ENCODE results near the gene DDX23.
"Not testable (repeated sequence)": the region's sequence is repeated elsewhere in the genome, so short reads cannot be mapped to it uniquely, and the experiment has no call there.

Gene DDX23

DNA sequence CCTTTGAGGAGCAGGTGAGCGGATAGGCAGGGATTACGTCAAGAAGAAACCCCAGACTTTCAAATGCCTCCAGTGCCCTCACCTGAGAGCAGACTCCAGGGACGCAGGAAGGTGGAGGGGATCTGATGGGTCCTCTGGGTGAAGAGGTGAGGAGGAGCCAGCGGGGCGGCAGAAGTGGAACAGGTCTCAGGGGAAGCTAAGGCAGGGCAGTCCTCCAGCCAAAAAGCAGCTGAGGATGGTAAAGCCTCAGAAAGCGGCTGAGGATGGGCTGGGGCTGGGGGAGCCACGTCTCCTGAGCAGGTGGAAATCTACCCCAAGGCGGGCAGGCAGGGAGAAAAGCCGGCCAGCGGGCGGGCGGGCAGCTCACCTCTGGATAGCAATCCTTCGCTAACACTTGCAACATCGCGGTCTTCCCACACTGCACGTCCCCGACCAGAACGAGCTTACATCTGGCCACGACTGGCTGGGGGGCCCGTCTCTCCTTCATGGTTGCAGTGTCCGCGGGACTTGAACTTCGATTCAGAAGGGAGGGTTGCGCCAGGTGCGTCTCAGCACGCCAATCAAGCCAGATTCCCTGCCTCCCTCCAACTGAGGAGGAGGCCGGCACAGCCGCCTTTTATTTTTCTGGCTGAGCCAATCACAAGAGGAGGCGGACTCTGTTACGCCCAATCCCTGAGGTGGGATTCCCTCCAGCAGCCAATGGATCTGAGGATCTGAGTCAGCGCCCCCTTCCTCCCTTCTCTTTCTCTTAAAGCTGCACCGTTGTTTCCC is 13.5 kb upstream of the DDX23 start, which contains the start of gene RND1:
TSS of gene RND1 (minus strand) at position 590 of the 771 bp plus-strand sequence. CDS start at position 487, 103 bp downstream.
- TF ChIP-seq, protein P1, sequence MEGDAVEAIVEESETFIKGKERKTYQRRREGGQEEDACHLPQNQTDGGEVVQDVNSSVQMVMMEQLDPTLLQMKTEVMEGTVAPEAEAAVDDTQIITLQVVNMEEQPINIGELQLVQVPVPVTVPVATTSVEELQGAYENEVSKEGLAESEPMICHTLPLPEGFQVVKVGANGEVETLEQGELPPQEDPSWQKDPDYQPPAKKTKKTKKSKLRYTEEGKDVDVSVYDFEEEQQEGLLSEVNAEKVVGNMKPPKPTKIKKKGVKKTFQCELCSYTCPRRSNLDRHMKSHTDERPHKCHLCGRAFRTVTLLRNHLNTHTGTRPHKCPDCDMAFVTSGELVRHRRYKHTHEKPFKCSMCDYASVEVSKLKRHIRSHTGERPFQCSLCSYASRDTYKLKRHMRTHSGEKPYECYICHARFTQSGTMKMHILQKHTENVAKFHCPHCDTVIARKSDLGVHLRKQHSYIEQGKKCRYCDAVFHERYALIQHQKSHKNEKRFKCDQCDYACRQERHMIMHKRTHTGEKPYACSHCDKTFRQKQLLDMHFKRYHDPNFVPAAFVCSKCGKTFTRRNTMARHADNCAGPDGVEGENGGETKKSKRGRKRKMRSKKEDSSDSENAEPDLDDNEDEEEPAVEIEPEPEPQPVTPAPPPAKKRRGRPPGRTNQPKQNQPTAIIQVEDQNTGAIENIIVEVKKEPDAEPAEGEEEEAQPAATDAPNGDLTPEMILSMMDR (IDR thresholded peaks at IDR 0.05; ENCODE audit: extremely low read depth, insufficient read depth, missing control alignments): no peak

DNA sequence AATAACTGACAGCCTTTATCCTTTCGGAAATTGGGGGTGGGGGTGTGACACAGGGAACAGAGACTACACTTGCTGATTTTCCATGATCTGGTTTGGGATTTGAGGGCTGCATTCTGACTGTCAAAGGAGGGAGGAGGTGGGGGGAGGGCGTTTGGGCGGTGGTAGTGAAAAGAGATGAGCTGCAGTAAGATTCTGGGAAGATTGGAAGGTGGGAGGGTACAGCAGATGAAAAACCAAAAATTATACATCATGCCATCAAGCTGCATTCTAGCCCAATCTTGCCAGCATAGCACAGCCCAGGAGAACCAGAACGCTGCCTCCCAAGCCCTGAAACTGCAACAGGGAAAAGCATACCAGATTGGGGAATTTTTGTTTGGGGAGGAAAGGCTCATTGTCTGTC is 11.3 kb upstream of the DDX23 start:
- in situ Hi-C loops (cut with MboI; ENCODE audit: low pct_unique_long_range_greater_than_20kb, low sequenced_read_pairs, unreplicated experiment): no loop called here
- TF ChIP-seq, protein P1 (IDR thresholded peaks at IDR 0.05; ENCODE audit: extremely low read depth, insufficient read depth, missing control alignments): no peak
- no peak for DNase-seq (ENCODE audit: low spot score)

More for the DNA sequence above, 13.5 kb upstream of the DDX23 start, which contains the start of gene RND1:
- peak; percentile 92 for DNase-seq (ENCODE audit: low spot score)
- in situ Hi-C loops (cut with MboI; ENCODE audit: low pct_unique_long_range_greater_than_20kb, low sequenced_read_pairs, unreplicated experiment): no loop called here

DNA sequence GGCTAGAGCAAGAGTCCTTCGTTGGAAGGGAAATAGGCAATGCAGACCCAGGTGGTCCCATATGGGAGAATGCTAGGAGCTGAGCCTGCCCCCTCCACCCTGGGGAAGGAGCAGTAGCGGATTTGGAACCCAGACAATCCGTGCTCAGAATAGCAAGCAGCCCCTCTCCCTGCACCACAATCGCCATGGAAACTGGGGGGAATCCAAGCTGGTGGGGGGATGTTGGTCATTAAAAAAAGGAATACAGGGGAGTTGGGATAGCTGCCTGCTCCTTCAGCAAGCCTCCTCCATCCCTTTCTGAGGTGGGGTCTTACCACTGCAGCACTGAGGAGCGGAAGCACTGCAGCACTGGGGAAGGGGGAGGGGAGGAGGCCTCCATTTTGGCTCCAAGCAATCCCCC is 10.8 kb upstream of the DDX23 start:
- TF ChIP-seq, protein P1 (IDR thresholded peaks at IDR 0.05; ENCODE audit: extremely low read depth, insufficient read depth, missing control alignments): no peak
- in situ Hi-C loops (cut with MboI; ENCODE audit: low pct_unique_long_range_greater_than_20kb, low sequenced_read_pairs, unreplicated experiment): no loop called here
- no peak for DNase-seq (ENCODE audit: low spot score)

DNA sequence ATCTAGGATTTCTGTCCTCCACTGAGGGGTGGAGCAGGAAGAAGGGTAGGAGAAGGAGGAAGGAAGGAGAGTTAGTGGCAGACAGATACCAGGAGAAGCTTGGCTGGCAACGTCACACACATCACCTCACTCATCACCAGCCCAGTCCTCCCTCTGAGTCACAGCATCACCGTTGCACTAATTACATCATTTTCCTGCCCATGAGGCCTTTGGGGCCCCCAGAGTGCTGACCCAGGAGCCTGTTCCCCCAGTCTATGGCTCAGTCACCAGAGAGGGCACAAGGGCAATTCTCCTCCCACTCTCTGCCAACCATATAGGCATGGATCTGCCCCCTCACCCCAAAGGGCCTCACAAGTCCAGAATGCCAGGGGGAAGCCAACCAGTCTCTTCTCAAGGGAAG is 9.1 kb upstream of the DDX23 start:
- TF ChIP-seq, protein P1 (IDR thresholded peaks at IDR 0.05; ENCODE audit: extremely low read depth, insufficient read depth, missing control alignments): no peak
- in situ Hi-C loops (cut with MboI; ENCODE audit: low pct_unique_long_range_greater_than_20kb, low sequenced_read_pairs, unreplicated experiment): no loop called here
- DNase-seq (ENCODE audit: low spot score): no peak

DNA sequence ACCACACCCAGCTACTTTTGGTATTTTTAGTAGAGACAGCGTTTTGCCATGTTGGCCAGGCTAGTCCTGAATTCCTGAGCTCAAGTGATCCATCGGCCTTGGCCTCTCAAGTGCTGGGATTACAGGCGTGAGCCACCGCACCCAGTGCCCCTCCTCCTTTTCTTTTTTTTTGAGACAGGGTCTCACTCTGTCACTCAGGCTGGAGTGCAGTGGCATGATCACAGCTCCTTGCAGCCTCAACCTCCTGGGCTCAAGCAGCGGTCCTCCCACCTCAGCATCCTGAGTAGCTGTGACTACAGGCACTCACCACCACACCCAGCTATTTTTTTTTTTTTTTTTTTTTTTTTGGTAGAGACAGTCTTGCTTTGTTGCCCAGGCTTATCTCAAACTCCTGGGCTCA is 8.3 kb upstream of the DDX23 start:
- not testable (repeated sequence) for DNase-seq (ENCODE audit: low spot score)

DNA sequence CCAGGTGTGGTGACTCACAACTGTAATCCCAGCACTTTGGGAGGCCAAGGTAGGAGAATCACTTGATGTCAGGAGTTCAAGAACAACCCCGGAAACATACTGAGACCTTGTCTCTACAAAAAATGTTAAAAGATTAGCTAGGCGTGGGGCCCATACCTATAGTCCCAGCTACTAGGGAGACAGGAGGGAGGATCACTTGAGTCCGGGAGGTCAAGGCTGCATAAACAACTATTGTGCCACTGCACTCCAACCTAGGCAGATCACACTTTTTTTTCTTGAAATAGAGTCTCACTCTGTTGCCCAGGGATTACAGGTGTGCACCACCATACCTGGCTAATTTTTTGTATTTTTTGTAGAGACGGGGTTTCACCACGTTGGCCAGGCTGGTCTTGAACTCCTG is 7.6 kb upstream of the DDX23 start:
- TF ChIP-seq, protein P1 (IDR thresholded peaks at IDR 0.05; ENCODE audit: extremely low read depth, insufficient read depth, missing control alignments): no peak

More for the DNA sequence above, 8.3 kb upstream of the DDX23 start:
- in situ Hi-C loops (cut with MboI; ENCODE audit: low pct_unique_long_range_greater_than_20kb, low sequenced_read_pairs, unreplicated experiment): not testable (repeated sequence)

DNA sequence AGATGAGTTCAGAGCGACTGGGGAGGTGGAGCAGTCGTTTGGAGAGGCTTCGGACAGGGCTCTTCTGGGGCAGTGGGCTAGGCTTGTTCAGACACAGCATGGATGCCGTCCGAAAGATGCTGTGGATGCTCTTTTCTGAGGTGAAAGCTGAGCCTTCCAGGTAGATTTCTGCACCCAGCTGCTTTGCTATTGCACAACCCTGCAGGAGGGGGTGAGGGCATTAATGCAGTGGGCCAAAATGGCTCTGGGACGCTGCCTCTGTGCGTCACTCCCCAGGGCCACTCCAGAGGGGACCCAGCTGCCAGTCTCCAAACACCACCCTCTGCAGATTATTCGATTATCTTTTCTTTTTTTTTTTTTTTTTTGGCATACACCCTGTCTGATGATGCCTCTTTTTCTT is 6.1 kb upstream of the DDX23 start:
- DNase-seq (ENCODE audit: low spot score): no peak
- in situ Hi-C loops (cut with MboI; ENCODE audit: low pct_unique_long_range_greater_than_20kb, low sequenced_read_pairs, unreplicated experiment): no loop called here
- TF ChIP-seq, protein P1 (IDR thresholded peaks at IDR 0.05; ENCODE audit: extremely low read depth, insufficient read depth, missing control alignments): no peak

More for the DNA sequence above, 7.6 kb upstream of the DDX23 start:
- in situ Hi-C loops (cut with MboI; ENCODE audit: low pct_unique_long_range_greater_than_20kb, low sequenced_read_pairs, unreplicated experiment): no loop called here
- DNase-seq (ENCODE audit: low spot score): no peak

Measured in GM13977 (cell line).